Astrocyte of the cerebellum (primary cell): ENCODE data around the gene ESRP2.

ENCODE experiments used
- DNase-seq: peaks from one replicate; pipeline ENCODE4 v3.0.0-alpha.2; 2011; ENCODE audit warnings: low read depth
- H3K4me3 ChIP-seq: 2 replicates; pipeline ENCODE4 v1.5.1; 2011; ENCODE audit warnings: mild to moderate bottlenecking, low read depth, low read length, moderate library complexity
- CTCF ChIP-seq: IDR thresholded peaks from 2 replicates; pipeline ENCODE4 v1.5.1; 2012; ENCODE audit warnings: low read length, low read depth, moderate library complexity, mild to moderate bottlenecking; ENCODE audit errors: missing control alignments
- in situ Hi-C: cut with HindIII; loops from 2 replicates; pipeline ENCODE4 v1.10.0; 2017; ENCODE audit warnings: low sequenced_read_pairs

The ESRP2 gene

GRCh38 chr16:68281368-68282063, 45.6 kb upstream of the ESRP2 start:
- TF ChIP-seq CTCF: no peak
- in situ Hi-C loops: no loop called here
- no peak for DNase-seq
- H3K4me3 ChIP-seq: no peak overlapping the region

GRCh38 chr16:68279726-68280558, 44.0 kb upstream of the ESRP2 start:
- TF ChIP-seq CTCF: no peak
- H3K4me3 ChIP-seq: no peak overlapping the region
- in situ Hi-C loops: no loop called here
- no peak for DNase-seq

GRCh38 chr16:68276223-68276622, 40.3 kb upstream of the ESRP2 start:
- in situ Hi-C loops: no loop called here
- no peak overlapping the region for H3K4me3 ChIP-seq
- DNase-seq: no peak
- TF ChIP-seq CTCF: no peak

GRCh38 chr16:68275611-68276191, 39.8 kb upstream of the ESRP2 start:
- TF ChIP-seq CTCF: no peak
- in situ Hi-C loops: no loop called here
- no peak overlapping the region for H3K4me3 ChIP-seq
- no peak for DNase-seq

- H3K4me3 ChIP-seq: no peak overlapping the region
- TF ChIP-seq CTCF: no peak
- DNase-seq: no peak
- in situ Hi-C loops: no loop called here
Observed at GRCh38 chr16:68274441-68274840, 38.5 kb upstream of the ESRP2 start.

- in situ Hi-C loops: no loop called here
Observed at GRCh38 chr16:68273896-68274295, 38.0 kb upstream of the ESRP2 start.

More at GRCh38 chr16:68273896-68274295, 38.0 kb upstream of the ESRP2 start:
- TF ChIP-seq CTCF: no peak
- no peak overlapping the region for H3K4me3 ChIP-seq
- no peak for DNase-seq
